IPS-18c (cell line): ENCODE results near the gene OXCT2.
A peak's percentile ranks its signal among the peaks of the same experiment; 100 is the strongest.

Experiments used
- H3K4me3 ChIP-seq: 2 replicates; pipeline ENCODE4 v1.7.0; 2013; ENCODE audit warnings: low read depth, mild to moderate bottlenecking, low read length, moderate library complexity; ENCODE audit not compliant: insufficient read depth
- H3K9me3 ChIP-seq: one replicate; pipeline ENCODE4 v1.6.1; 2013; ENCODE audit warnings: mild to moderate bottlenecking, low read length, moderate library complexity; ENCODE audit not compliant: control insufficient read depth, insufficient read depth

OXCT2 gene

GRCh38 chr1:39754906-39755504 is 16.1 kb downstream of the OXCT2 start:
- Histone ChIP-seq H3K9me3 (no peaks in the 10 kb centered on the region), H3K4me3 (no peak overlapping the region)

- no peak overlapping the region for H3K4me3 ChIP-seq
- H3K9me3 ChIP-seq, result no peaks in the 10 kb centered on the region
Measured at GRCh38 chr1:39754026-39754570, 17.1 kb downstream of the OXCT2 start.

GRCh38 chr1:39753132-39754025 is 17.8 kb downstream of the OXCT2 start:
- no peak overlapping the region for H3K4me3 ChIP-seq
- H3K9me3 ChIP-seq, result no peaks in the 10 kb centered on the region

- H3K9me3 ChIP-seq, result no peaks in the 10 kb centered on the region
- H3K4me3 ChIP-seq, result no peak overlapping the region
Measured at GRCh38 chr1:39752703-39753102, 18.4 kb downstream of the OXCT2 start.

GRCh38 chr1:39751595-39751994 is 19.6 kb downstream of the OXCT2 start:
- Histone ChIP-seq H3K9me3 (no peaks in the 10 kb centered on the region), H3K4me3 (no peak overlapping the region)

GRCh38 chr1:39745016-39745670 is 26.0 kb downstream of the OXCT2 start:
- Histone ChIP-seq H3K9me3 (no peaks in the 10 kb centered on the region), H3K4me3 (no peak overlapping the region)

GRCh38 chr1:39738622-39739366 is 32.4 kb downstream of the OXCT2 start, which contains the start of gene PPIE:
Gene PPIE (plus strand): TSS chr1:39738882. CDS start chr1:39738901, 19 bp downstream.
- Histone ChIP-seq H3K4me3 (peak within 1 kb of the TSS; percentile 98), H3K9me3 (no peaks in the 10 kb centered on the region)

- Histone ChIP-seq H3K4me3 (no peak overlapping the region), H3K9me3 (no peaks in the 10 kb centered on the region)
Measured at GRCh38 chr1:39737546-39738169, 33.5 kb downstream of the OXCT2 start.

GRCh38 chr1:39735731-39736130 is 35.4 kb downstream of the OXCT2 start:
- no peaks in the 10 kb centered on the region for H3K9me3 ChIP-seq
- H3K4me3 ChIP-seq, result no peak overlapping the region

- Histone ChIP-seq H3K9me3 (no peaks in the 10 kb centered on the region), H3K4me3 (no peak overlapping the region)
Measured at GRCh38 chr1:39733161-39733560, 38.0 kb downstream of the OXCT2 start.

- Histone ChIP-seq H3K4me3 (no peak overlapping the region), H3K9me3 (no peaks in the 10 kb centered on the region)
Measured at GRCh38 chr1:39732730-39733129, 38.4 kb downstream of the OXCT2 start.

- Histone ChIP-seq H3K4me3 (no peak overlapping the region), H3K9me3 (no peaks in the 10 kb centered on the region)
Measured at GRCh38 chr1:39729842-39730241, 41.3 kb downstream of the OXCT2 start.

GRCh38 chr1:39729030-39729429 is 42.1 kb downstream of the OXCT2 start:
- Histone ChIP-seq H3K4me3 (no peak overlapping the region), H3K9me3 (no peaks in the 10 kb centered on the region)

- H3K9me3 ChIP-seq, result no peaks in the 10 kb centered on the region
- H3K4me3 ChIP-seq, result no peak overlapping the region
Measured at GRCh38 chr1:39727932-39728317, 43.2 kb downstream of the OXCT2 start.

- Histone ChIP-seq H3K9me3 (no peaks in the 10 kb centered on the region), H3K4me3 (no peak overlapping the region)
Measured at GRCh38 chr1:39727221-39727931, 43.8 kb downstream of the OXCT2 start.

GRCh38 chr1:39726600-39726999 is 44.5 kb downstream of the OXCT2 start:
- Histone ChIP-seq H3K9me3 (no peaks in the 10 kb centered on the region), H3K4me3 (no peak overlapping the region)
